HG02981 (cell line): ENCODE data around the gene ALK.

Experiments
- ATAC-seq: cut with Tn5 transposase; IDR thresholded peaks from one replicate; pipeline ENCODE4 v1.9.1; 2021; ENCODE audit warnings: mild to moderate bottlenecking, moderate library complexity; ENCODE audit not compliant: unreplicated experiment

The ALK gene

GRCh38 chr2:29549069-29549380 is 372.4 kb downstream of the ALK start:
- ATAC-seq = no peak

- ATAC-seq = no peak
These were observed 376.5 kb downstream of the ALK start for GRCh38 chr2:29544917-29545316.

GRCh38 chr2:29544031-29544430 is 377.4 kb downstream of the ALK start:
- ATAC-seq = no peak

GRCh38 chr2:29535188-29535587 is 386.2 kb downstream of the ALK start:
- no peak for ATAC-seq

- ATAC-seq = no peak
These were observed 388.9 kb downstream of the ALK start for GRCh38 chr2:29532436-29532835.

- no peak for ATAC-seq
These were observed 389.8 kb downstream of the ALK start for GRCh38 chr2:29531626-29532025.

GRCh38 chr2:29530281-29530680 is 391.1 kb downstream of the ALK start:
- no peak for ATAC-seq

- ATAC-seq = no peak
These were observed 392.4 kb downstream of the ALK start for GRCh38 chr2:29528891-29529520.

- no peak for ATAC-seq
These were observed 393.0 kb downstream of the ALK start for GRCh38 chr2:29528371-29528770.

- no peak for ATAC-seq
These were observed 393.4 kb downstream of the ALK start for GRCh38 chr2:29527947-29528346.

GRCh38 chr2:29526587-29527586 is 394.5 kb downstream of the ALK start:
- no peak for ATAC-seq

- no peak for ATAC-seq
These were observed 395.5 kb downstream of the ALK start for GRCh38 chr2:29525921-29526320.

- no peak for ATAC-seq
These were observed 396.7 kb downstream of the ALK start for GRCh38 chr2:29524652-29525051.

GRCh38 chr2:29522951-29523669 is 398.3 kb downstream of the ALK start:
- no peak for ATAC-seq

- no peak for ATAC-seq
These were observed 401.4 kb downstream of the ALK start for GRCh38 chr2:29520001-29520400.

GRCh38 chr2:29519338-29519925 is 402.0 kb downstream of the ALK start:
- ATAC-seq = no peak

GRCh38 chr2:29518646-29519337 is 402.6 kb downstream of the ALK start:
- no peak for ATAC-seq

GRCh38 chr2:29518010-29518409 is 403.4 kb downstream of the ALK start:
- ATAC-seq = no peak

GRCh38 chr2:29517413-29517812 is 404.0 kb downstream of the ALK start:
- ATAC-seq = no peak

- no peak for ATAC-seq
These were observed 404.6 kb downstream of the ALK start for GRCh38 chr2:29516767-29517166.

GRCh38 chr2:29509878-29510277 is 411.5 kb downstream of the ALK start:
- ATAC-seq = no peak
